Ramos (cell line): ENCODE data around the gene TRIM37.
"Not testable (repeated sequence)": the region's sequence is repeated elsewhere in the genome, so short reads cannot be mapped to it uniquely, and the experiment has no call there.

Experiments used
- in situ Hi-C: fragments of 300-500 bp; cut with MboI; formaldehyde crosslinking; loops from one replicate; pipeline ENCODE4 v1.14.3; 2022; ENCODE audit warnings: low sequenced_read_pairs; ENCODE audit not compliant: unreplicated experiment

The TRIM37 gene, protein sequence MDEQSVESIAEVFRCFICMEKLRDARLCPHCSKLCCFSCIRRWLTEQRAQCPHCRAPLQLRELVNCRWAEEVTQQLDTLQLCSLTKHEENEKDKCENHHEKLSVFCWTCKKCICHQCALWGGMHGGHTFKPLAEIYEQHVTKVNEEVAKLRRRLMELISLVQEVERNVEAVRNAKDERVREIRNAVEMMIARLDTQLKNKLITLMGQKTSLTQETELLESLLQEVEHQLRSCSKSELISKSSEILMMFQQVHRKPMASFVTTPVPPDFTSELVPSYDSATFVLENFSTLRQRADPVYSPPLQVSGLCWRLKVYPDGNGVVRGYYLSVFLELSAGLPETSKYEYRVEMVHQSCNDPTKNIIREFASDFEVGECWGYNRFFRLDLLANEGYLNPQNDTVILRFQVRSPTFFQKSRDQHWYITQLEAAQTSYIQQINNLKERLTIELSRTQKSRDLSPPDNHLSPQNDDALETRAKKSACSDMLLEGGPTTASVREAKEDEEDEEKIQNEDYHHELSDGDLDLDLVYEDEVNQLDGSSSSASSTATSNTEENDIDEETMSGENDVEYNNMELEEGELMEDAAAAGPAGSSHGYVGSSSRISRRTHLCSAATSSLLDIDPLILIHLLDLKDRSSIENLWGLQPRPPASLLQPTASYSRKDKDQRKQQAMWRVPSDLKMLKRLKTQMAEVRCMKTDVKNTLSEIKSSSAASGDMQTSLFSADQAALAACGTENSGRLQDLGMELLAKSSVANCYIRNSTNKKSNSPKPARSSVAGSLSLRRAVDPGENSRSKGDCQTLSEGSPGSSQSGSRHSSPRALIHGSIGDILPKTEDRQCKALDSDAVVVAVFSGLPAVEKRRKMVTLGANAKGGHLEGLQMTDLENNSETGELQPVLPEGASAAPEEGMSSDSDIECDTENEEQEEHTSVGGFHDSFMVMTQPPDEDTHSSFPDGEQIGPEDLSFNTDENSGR

DNA sequence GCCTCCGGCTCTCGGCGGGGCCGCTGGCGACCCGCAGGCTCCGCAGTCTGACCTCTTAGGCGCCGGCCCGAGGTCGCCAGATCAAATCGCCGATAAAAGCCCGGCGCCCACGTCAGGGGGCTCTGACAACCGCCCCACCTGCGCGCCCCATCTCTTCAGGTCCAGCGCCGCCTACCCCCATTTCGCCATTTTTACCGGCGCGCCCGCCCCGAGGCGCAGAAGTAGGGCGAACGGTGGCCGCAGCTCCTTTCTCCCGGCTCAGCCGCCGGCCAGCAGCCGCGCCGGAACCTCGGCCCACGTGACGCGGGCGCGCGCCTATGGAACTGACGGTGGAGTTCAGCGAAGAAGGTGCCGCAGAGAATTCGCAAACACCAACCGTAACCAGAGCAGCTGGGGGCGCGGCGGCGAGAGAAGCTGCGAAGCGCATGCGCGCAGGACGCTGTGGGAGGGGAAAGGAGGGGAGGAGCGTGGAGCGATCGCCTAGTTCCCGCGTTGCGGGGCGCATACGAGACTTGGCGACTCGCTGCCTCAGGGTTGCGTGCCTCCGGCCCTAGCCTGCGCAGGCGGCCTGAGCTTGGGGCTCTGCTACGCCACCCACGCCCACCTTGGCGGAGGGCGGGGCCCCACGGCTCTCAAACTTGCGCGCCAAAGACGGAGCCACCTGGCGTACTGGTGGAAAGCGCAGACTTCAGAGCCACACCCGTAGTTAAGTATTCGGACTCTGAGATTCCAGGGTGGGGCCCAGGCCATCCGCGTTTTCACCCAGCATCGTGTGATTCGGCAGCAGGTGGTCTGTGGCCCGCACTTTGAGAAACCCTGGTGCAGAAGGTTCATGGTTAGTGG is at the start of gene TRIM37:
Gene TRIM37 (minus strand): TSS at position 418 of the 843 bp plus-strand sequence. CDS start 419 bp downstream, outside the sequence.
- in situ Hi-C loops, result no loop called here

DNA sequence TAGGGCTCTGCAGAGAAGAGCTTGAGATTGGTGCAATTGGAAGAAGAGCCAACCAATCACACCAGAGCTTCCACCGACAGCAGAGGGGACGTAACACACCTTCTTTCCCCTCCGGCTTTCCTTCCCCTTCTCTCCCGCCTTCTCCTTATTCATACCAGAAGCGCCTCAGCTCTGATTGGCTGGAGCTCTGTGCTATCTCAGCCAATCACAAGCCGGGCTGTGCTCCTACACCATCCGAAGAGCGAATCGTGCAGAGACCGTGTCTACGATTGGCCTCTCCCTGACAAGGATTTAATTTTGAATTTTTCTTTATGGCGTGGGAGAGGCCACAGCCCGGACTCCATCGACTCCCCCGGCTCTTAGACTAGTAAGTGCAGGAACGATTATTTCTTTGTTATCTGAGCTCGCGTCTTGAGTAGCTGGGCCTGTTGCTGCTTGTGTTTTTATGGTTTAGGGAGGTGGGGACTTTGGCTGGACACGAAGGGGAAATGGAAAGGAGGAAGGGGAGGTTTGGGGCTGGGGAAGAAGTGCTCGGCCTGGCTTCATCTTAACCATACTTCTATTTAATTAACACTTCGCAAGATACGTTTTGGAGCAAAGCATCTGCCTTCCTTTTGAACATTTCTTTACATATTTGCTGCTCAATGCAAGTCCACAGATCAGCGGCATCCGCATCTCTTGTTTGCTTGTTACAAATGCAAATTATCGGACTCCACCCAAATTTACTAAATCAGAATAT is 48.9 kb upstream of the TRIM37 start, which contains the start of gene PRR11:
Gene PRR11 (plus strand): TSS at position 308 of the 739 bp plus-strand sequence. CDS start 14,007 bp downstream, outside the sequence.
- in situ Hi-C loops, result no loop called here

DNA sequence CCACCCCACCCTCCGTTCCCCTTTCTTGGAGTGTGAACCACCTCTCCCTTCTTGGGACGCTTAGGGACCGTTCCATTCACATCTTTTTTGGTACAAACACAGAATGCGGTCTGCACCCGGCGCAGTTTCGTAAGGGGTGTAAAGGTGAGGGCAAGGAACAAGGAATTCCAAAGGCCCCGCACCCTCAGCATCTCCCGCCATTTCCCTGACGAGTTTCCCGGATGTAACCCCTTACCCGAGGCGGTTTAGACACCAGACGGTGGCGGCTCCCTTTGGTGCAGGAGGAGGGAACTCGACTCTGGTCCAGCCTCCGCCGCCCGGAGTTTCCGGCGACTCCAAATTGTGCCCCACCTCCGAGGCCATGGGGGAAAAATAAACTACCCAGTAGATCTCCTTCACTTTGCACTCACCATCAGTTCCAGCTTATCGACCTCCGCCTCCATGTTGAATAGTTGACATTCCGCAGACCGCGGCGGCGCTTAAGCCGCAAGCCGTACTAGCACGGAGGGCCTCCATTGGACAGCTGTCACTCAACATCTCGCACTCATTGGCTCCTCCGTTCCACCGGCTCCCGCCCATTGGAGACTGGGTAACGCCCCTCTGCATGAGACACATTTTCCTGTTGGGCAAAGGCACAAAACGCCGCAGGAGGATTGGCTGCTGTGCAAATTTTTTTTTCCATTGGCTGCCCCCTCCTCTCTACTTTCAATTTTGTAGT is 48.2 kb upstream of the TRIM37 start, which contains the start of gene SKA2:
Gene SKA2 (minus strand): TSS at position 466 of the 718 bp plus-strand sequence. CDS start 23 bp downstream, at position 443.
- in situ Hi-C loops, result no loop called here

DNA sequence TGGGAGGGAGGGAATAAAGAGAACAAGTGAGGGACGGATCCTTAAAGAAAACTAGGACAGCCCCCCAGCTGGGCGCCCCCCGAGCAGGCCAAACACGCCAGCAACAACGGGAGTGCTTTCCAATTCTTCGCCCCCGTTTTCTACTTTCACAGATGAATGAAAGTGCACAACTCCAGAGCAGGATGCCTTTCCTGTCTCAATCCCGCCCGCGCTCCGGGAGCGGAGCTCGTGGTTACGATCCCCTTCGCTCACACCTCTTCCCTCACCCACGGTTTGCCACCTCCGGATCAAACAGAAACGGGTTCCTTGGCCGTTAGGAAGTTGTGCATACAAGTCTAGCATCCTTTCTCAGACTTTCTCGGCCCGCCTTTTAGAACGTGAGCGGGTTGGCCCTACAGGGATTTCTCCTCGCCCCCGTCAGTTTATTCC is 47.6 kb upstream of the TRIM37 start:
- in situ Hi-C loops, result no loop called here

DNA sequence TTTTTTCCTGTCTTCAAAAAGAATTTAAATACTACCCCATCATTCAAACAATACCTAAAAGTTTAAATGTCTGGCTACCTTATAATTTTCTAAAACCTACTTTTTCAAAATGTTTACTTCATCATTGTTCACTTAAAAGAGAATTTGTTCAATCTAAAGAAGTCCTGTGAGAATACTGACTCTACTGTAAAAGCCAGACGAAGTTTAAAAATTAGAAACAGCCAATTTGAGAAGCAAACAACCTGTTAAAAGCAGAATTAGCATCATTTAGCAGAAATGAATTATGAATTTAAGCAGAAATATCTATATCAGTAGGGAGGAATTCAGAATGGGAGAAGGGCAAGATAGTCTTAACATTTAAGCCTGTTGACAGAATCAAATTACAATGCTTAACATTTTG is 46.2 kb upstream of the TRIM37 start:
- in situ Hi-C loops, result no loop called here

DNA sequence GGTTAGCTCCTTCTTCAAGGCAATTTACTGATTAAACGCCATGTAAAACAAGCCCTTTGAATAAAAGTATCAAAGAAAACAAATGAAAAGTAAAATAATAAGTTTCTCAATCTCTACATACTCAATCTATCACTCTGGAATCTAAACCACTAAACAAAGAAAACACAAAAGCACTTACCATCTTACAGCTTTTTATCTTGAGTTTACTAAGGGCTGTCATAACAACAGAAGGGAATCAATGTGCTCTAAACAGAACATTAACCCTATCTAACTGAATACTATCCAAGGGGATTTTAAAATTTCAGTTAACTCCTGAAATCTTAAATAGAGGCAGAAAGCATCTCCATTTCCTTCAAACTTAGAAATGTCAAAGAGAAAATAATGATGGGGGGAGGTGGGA is 44.9 kb upstream of the TRIM37 start:
- in situ Hi-C loops, result no loop called here

DNA sequence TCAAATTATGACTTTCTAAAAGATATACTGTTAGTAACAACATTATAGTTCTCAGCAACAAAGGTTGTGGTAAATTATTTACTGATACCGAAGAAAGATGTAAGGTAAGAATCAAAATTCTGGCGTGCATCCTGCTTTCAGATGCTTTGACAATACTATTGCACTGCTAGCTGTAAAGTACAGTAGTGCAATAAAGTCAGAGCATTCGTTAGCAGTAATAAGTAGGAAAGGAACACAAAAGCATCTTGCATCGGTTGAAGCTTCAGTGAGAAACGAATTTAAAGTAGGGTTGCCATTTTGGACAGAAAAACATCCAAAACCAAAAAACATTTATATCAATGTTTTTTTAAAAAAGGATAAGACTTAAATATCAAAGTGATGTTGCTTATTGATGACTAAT is 44.3 kb upstream of the TRIM37 start:
- in situ Hi-C loops, result no loop called here

DNA sequence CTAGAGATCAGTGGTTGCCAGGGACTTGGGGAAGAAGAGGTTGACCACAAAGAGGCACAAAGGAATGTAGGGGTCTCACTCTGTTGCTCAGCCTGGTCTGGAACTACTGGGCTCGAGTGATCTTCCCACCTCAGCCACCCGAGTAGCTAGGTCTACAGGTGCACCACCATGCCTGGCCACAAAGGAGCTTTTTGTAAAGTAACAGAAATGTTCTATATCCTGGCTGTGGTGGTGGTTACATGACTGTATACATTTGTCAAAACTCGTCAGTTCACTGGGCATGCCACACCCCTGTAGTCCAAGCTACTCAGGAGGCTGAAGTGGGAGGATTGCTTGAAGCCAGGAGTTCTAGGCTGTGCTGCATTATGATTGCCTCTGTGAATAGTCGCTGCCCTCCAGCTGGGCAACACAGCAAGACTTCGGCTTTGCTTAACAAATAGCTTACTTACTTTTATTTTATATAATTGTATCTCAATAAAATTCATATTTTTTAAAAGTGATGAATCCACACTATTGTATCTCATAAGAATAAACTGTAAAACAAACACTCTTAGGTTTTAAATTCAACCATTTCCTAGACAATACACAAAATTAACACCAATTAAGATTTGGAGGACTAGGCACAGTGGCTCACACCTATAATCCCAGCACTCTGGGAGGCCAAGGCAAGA is 43.3 kb upstream of the TRIM37 start:
- in situ Hi-C loops, result no loop called here

DNA sequence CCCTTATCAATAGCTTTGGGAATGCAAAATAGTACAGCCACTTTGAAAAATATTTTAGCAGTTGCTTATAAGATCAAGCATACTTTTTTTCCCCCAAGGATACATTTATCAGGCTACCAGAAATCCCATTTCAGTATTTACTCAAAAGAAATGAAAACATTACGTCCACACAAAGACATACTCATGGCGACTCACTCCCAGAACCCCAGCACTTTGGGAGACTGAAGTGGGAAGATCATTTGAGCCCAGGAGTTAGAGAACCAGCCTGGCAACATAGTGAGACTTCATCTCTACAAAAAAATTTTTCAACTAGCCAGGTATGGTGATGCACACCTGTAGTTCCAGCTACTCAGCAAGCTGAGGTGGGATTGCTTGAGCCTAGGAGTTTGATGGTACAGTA is 42.4 kb upstream of the TRIM37 start:
- in situ Hi-C loops, result no loop called here

DNA sequence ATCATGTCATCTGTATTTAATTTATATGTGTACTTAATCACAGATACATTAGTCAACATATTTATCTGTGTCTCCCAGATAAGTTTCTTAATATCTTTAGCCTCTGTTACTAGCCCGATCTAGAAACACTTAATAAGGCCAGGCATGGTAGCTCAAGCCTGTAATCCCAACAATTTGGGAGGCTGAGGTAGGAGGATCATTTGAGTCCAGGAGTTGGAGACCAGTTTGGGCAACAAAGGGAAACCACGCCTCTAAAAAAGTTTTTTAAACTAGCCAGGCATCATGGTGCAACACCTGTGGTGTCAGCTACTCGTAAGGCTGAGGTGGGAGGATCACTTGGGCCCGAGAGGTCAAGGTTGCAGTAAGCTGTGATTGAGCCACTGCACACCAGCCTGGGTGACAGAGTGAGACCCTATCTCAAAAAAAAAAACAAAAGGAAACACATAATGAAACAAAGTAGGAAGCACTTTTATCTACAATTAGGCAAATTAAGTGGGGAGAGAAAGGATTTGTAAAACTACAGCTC is 39.0 kb upstream of the TRIM37 start:
- in situ Hi-C loops, result no loop called here

DNA sequence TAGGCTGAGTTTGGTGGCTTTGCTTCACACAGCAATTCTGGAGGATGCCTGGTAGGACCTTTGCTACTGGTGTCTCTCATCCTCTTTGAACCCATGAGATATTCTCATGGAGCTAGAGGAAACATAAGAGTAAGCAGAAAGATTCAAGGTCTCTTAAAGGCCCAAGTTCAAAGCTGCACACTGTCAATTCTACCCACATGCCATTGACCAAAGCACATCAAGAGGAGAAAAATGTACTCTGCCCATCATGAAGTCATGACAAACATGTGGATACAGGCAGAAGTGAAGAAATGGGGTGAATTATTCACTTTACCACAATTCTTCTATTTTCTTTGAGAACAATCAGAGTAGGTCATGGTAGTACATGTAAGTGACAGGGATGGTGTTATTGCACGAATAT is 35.2 kb upstream of the TRIM37 start:
- in situ Hi-C loops, result no loop called here

DNA sequence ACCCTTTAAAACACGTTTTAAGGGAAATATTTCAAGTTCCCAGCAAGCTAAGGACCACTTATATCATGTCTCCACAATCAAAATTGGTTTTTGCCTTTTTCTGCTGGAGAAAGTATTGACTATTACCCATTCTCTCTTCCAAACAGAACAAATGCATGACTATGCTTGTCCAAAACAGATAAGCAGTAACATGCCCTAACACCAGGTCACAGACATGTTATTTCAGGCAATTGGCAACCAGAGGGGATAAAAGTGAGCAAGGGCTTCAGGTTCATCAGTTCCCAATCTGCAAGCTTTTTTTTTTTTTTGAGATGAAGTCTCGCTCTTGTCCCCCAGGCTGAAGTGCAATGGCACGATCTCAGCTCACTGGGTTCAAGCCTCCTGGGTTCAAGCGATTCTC is 33.3 kb upstream of the TRIM37 start:
- in situ Hi-C loops, result no loop called here

DNA sequence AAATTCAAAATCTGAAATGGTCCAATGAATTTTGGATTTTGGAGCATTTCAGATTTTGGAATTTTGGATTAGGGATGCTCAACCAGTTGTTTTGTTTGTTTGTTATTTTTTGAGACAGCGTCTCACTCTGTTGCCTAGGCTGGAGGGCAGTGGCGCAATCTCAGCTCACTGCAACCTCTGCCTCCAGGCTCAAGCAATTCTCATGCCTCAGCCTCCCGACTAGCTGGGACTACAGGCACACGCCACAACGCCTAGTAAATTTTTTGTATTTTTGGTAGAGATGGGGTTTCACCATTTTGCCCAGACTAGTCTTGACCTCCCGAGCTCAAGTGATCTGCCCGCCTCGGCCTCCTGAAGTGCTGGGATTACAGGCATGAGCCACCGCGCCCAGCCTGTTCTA is 31.7 kb upstream of the TRIM37 start:
- in situ Hi-C loops, result not testable (repeated sequence)

DNA sequence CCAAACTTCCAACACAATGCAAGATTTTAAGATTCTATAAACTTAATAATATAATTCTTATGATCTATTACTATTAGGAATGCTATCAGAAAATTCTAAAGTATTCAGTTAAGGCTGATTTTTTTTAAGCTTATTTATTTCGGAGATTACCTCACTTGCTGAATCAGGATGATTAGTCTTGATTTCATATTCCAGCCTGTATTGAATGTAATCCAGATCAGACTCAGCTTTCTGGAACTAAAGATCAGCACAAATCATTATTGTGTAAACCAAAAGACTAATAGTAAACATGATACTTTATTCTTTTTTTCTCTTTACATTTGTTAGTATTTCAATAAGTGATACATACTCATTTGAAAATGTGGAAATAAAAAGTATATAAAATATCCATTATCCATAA is 24.5 kb upstream of the TRIM37 start:
- in situ Hi-C loops, result no loop called here

DNA sequence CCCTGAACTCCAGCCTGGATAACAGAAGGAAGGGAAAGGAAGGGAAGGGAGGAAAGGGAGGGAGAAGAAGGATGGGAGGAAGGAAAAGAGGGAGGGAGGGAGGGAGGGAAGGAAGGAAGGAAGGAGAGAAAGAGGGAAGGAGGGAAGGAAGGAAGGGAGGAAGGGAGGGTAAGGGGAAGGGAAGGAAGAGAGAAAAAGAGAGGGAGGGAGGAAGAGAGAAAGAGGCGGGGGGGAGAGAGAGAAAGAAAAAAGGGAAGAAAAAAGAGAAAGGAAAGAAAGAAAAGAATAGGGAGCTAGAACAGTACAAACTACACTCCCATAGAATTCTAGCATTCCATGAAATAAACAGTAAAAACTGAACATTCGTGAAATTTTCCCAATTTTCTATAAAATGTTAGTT is 23.1 kb upstream of the TRIM37 start:
- in situ Hi-C loops, result no loop called here

DNA sequence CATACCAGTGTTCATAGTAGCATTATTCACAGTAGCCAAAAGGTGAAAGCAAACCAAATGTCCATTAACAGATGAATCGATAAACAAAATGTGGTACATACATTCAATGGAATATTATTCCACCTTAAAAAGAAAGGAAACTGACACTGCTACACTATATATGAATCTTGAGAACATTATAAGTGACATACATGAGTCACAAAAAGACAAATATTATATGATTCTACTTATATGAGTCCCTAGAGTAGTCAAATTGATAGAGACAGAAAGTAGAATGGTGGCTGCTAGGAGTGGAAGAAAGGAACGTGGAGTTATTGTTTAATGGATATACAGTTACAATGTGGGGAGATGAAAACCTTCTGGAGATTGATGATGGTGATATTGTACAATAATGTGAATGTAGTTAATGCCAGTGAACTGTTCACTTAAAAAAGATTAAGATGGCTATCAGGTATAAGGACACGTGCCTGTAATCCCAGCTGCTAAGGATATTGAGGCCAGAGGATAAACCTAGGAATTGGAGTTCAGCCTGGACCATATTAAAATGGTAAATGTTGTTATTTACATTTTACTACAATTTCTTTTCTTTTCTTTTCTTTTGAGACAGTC is 20.2 kb upstream of the TRIM37 start:
- in situ Hi-C loops, result no loop called here

DNA sequence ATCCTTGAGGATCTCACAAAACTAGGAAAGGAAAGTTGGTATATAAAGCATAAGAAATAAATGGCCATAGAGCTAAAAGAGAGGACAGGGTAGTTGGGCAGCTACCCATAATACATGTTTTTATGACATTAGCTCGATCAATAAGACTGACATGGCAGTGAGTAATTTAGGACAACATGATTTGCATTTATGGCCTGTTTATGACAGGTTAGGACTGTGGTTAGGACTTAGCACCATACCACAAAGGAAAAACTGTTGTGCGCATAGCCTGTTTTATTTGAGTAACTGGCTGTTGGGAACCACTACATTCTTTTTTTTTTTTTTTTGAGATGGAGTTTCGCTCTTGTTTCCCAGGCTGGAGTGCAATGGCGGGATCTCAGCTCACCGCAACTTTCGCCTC is 18.0 kb upstream of the TRIM37 start:
- in situ Hi-C loops, result no loop called here
